Lower lobe of right lung (tissue), 2 donors: ENCODE results near the gene C16orf96. TPM values are rescaled to one million over a fixed set of nuclear protein-coding genes. Genes with fewer than 3 reads are reported as not detected.

Experiments
- ATAC-seq, 2 donors: fragments of 200-7000 bp; cut with Tn5 transposase; one replicate each; pipeline ENCODE4 v1.9.1; 2020 to 2022; ENCODE audit warnings: mild to moderate bottlenecking in 2 of 2, moderate library complexity in 2 of 2
- DNase-seq: peaks from one replicate; pipeline ENCODE4 v3.0.0-alpha.2; 2020
- H3K27ac ChIP-seq: fragments of 200-600 bp; one replicate; pipeline ENCODE4 v1.8.0; 2022
- H3K27me3 ChIP-seq: fragments of 200-600 bp; one replicate; pipeline ENCODE4 v1.8.0; 2022; ENCODE audit warnings: low read depth
- H3K36me3 ChIP-seq: fragments of 200-600 bp; one replicate; pipeline ENCODE4 v1.8.0; 2022; ENCODE audit warnings: mild to moderate bottlenecking
- H3K4me1 ChIP-seq: fragments of 200-600 bp; one replicate; pipeline ENCODE4 v1.8.0; 2022
- H3K4me3 ChIP-seq: fragments of 200-600 bp; one replicate; pipeline ENCODE4 v1.8.0; 2022; ENCODE audit warnings: mild to moderate bottlenecking
- H3K9me3 ChIP-seq: fragments of 200-600 bp; one replicate; pipeline ENCODE4 v1.8.0; 2022
- intact Hi-C: fragments of 100-400 bp; cut with DNase I; formaldehyde crosslinking; loops from one replicate; pipeline ENCODE4 v1.11.0; 2022
- total RNA-seq: library from RNA; stranded (reverse); fragmentation: NEBNext Ultra II Directional; extraction: Animal tissue kit (Norgen Biotek cat#: 25700); gene quantifications from one replicate; pipeline ENCODE4 v1.2.1, GENCODE V29; 2021
- TF ChIP-seq, protein P1 (sequence below): fragments of 200-600 bp; IDR thresholded peaks from one replicate; pipeline ENCODE4 v1.8.0; 2022; ENCODE audit warnings: antibody characterized with exemption, mild to moderate bottlenecking
- donor health status: DM: no; HTN: yes; CAD: no; lungs with severe emphysema.

C16orf96 gene
- total RNA-seq, 1 donor from 2014 or later: 0.21 TPM

DNA sequence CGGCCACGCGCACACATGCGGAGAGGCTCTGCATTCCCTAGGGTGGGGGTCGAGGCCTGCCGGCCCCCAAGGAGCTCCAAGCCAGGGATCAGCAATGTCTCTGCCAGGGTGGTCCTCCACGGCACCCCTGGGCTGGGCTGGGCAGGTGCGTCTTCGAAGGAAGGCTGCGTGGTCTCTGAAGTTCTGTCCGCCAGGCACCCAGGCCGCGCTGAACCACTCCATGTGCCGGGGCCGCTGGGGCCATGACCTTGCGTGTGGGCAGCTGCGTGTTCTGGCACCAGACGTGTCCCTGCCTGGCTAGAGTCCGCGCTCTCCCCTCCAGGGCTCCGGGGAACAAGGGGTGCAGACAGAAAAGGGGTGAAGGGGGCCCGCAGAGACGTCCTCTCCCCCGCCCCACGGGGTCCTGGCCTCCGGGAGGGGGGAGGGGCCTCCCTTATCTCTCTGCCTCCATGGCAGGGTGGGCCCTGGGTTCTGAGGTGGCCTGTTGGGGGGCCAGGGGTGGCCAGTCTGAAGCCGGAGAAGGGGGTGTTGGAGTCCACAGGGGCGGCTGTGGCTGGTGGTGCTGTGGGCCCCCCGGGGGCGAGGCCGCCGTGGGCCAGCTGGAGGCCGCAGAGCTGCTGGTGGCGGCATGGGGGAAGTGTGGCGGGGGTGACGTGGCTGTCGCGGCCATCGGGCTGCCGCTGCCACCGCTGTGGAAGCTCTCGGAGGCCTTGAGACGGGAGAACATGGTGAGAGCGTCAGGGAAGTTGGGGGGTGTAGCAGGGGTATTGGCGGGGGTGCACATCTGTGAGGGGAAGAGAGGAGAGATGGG is 53.3 kb downstream of the C16orf96 start:
- no peak for DNase-seq

DNA sequence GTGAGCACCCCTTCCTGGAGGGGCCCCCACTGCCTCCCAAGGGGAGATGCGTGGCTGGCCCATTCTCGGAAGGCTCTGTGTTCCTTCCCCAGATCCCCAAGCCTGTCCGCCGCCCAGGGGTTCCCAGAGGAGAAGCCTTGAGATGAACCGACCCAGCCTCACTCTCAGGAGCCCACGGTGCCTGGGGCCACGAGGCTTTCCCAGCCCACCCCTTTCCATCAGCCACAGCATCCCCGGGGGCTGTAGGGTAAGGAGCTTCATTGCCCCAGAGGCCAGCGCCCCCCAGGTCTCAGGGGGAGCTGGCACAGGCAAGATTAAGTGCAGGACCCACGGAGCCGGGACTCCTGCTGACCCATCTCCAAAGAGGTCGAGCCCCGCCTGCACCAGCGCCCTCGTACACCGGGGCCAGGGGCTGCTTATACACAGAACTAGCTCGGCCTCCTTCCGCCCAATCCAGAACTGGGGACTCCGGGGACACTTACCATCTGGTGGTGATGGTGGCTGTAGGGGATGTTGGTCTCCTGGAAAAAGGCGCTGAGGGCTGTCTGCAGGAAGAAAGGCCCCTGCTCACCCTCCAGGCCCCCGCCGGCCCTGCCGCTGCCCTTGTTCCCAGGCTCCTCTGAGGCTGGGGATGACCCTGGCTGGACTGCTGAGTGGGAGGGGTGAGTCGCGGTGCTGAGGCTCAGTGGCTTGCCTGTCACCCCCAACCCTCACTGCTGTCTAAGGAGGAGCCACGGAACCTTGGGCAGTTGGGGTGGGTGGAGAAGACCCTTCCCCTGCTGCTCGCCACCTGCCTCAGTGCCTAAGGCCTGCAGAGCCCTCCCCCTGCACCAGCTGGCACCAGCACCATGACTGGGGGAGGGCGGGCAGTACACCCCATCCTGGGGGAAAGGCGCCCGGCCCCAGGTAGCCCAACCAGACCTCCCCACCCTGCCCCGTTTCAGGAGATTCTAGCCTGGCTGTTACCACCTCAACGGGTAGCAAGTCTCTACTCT is 54.2 kb downstream of the C16orf96 start:
- TF ChIP-seq, protein P1, sequence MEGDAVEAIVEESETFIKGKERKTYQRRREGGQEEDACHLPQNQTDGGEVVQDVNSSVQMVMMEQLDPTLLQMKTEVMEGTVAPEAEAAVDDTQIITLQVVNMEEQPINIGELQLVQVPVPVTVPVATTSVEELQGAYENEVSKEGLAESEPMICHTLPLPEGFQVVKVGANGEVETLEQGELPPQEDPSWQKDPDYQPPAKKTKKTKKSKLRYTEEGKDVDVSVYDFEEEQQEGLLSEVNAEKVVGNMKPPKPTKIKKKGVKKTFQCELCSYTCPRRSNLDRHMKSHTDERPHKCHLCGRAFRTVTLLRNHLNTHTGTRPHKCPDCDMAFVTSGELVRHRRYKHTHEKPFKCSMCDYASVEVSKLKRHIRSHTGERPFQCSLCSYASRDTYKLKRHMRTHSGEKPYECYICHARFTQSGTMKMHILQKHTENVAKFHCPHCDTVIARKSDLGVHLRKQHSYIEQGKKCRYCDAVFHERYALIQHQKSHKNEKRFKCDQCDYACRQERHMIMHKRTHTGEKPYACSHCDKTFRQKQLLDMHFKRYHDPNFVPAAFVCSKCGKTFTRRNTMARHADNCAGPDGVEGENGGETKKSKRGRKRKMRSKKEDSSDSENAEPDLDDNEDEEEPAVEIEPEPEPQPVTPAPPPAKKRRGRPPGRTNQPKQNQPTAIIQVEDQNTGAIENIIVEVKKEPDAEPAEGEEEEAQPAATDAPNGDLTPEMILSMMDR: no peak
- intact Hi-C loops: no loop called here
- no peak for DNase-seq

More for the DNA sequence above, 53.3 kb downstream of the C16orf96 start:
- peaks cover 28% of the 10 kb centered on the region for H3K4me1 ChIP-seq
- no peak overlapping the region for H3K4me3 ChIP-seq
- no peaks in the 10 kb centered on the region for H3K27me3 ChIP-seq
- H3K9me3 ChIP-seq: no peaks in the 10 kb centered on the region
- ATAC-seq: no peak
- intact Hi-C loops: no loop called here
- TF ChIP-seq, protein P1: no peak
- H3K27ac ChIP-seq: no peak overlapping the region
- H3K36me3 ChIP-seq: peaks cover 30% of the 10 kb centered on the region

DNA sequence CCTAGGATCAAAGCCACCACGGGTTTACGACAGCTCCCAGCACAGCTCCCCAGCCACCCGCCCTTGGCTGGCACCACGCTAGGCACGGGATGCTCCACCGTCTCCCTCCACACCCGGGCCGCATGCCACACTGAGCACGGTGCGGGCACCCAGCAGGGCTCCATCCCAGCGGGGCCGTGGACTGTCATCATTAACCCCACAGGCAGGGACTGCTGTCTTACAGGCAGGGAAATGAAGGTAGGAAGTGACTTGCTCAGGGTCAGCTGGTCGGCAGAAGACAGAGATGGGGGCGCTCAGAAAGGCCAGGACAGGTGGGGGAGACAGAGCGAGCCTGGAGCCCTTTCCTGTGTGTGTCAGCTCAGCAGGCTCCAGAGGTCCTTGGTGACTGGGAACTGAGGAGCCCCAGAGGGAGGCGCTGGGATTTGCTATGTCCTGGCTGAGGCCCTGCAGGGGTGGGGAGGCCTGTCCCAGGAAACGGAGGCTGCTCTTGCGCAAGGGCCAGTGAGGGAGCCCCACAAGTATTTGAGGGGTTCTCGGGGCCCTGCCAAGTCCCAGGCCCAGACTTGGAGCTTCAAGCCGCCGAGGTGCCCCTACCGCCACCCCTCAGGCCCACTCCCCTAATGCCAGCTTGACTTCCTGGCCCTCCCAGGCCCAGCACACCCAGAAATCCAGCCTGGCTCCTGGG is 55.3 kb downstream of the C16orf96 start:
- intact Hi-C loops: no loop called here
- H3K9me3 ChIP-seq: no peaks in the 10 kb centered on the region
- peaks cover 30% of the 10 kb centered on the region for H3K36me3 ChIP-seq
- H3K4me3 ChIP-seq: no peak overlapping the region
- no peak for DNase-seq
- TF ChIP-seq, protein P1: no peak
- no peak for ATAC-seq
- H3K27ac ChIP-seq: no peak overlapping the region
- peaks cover 39% of the 10 kb centered on the region for H3K4me1 ChIP-seq
- H3K27me3 ChIP-seq: no peaks in the 10 kb centered on the region

More for the DNA sequence above, 54.2 kb downstream of the C16orf96 start:
- no peak overlapping the region for H3K4me3 ChIP-seq
- H3K4me1 ChIP-seq: peaks cover 33% of the 10 kb centered on the region
- H3K27me3 ChIP-seq: no peaks in the 10 kb centered on the region
- no peak for ATAC-seq
- H3K27ac ChIP-seq: no peak overlapping the region
- peaks cover 30% of the 10 kb centered on the region for H3K36me3 ChIP-seq
- no peaks in the 10 kb centered on the region for H3K9me3 ChIP-seq

DNA sequence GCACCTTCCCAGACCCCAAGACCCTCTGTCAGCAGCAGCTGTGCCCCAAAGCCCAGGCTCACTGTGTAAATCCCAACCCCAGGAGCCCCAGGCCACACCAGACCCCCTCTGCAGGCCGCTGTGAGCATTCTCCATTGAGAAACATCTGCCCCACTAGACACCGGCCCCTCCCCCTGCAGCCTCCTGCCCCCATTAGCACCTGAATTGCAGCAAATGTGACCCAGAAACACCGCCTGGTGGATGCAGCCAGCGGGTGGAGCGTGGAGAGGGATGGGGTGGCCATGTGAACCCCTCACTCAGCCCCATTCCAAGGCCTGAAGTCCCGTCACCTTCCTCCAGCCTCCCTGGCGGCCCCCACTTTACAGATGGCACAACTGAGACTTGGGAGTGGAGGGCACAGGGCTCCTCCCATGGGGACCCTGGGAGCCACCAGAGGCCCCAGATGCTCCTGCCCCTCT is 56.4 kb downstream of the C16orf96 start:
- TF ChIP-seq, protein P1: no peak
- DNase-seq: no peak
- no peaks in the 10 kb centered on the region for H3K9me3 ChIP-seq
- H3K36me3 ChIP-seq: peaks cover 28% of the 10 kb centered on the region
- peaks cover 49% of the 10 kb centered on the region for H3K4me1 ChIP-seq
- H3K27ac ChIP-seq: no peak overlapping the region
- H3K4me3 ChIP-seq: no peak overlapping the region
- intact Hi-C loops: no loop called here
- H3K27me3 ChIP-seq: no peaks in the 10 kb centered on the region
- no peak for ATAC-seq
